ENCODE results near the gene TBC1D1. TPM values are rescaled to one million over a fixed set of nuclear protein-coding genes. Genes with fewer than 3 reads are reported as not detected.

The TBC1D1 gene
- total RNA-seq, 4 donors from 2014 or later: 206 to 258 (median 221) TPM

- Histone ChIP-seq H3K4me3 (no peak overlapping the region), H3K4me1 (peaks cover 7 to 64% (median 48%) of the 10 kb centered on the region in 4 donors), H3K27ac (replicated peaks in 1 of 4) (peak overlapping the region; percentile 69 to 82 (median 78)), H3K9me3 (no peaks in the 10 kb centered on the region), H3K27me3 (no peaks in the 10 kb centered on the region), H3K36me3 (no peaks in the 10 kb centered on the region)
- DNase-seq (ENCODE audit: extremely low spot score): no peak
- 94% methylated on average over 2 of the region's 2 CpGs for WGBS
- intact Hi-C loops (cut with DNase I): no loop called here
- TF ChIP-seq CTCF (IDR thresholded peaks at IDR 0.05) (no peak), EP300 (IDR thresholded peaks at IDR 0.05) (no peak), POLR2A (IDR thresholded peaks at IDR 0.05; ENCODE audit: low read depth) (no peak), POLR2AphosphoS5 (IDR thresholded peaks at IDR 0.05) (no peak)
These were observed 14.7 kb upstream of the TBC1D1 start for GRCh38 chr4:37876156-37876555.

GRCh38 chr4:37879365-37879764, 11.5 kb upstream of the TBC1D1 start:
- H3K4me3 ChIP-seq: no peak overlapping the region
- 96% methylated on average over 8 of the region's 8 CpGs for WGBS
- TF ChIP-seq POLR2AphosphoS5 (IDR thresholded peaks at IDR 0.05) (no peak), CTCF (IDR thresholded peaks at IDR 0.05) (no peak), POLR2A (IDR thresholded peaks at IDR 0.05; ENCODE audit: low read depth) (no peak), EP300 (IDR thresholded peaks at IDR 0.05) (no peak)
- intact Hi-C loops (cut with DNase I): no loop called here
- peaks cover 4 to 64% (median 50%) of the 10 kb centered on the region in 4 donors for H3K4me1 ChIP-seq
- DNase-seq (ENCODE audit: extremely low spot score): no peak
- H3K36me3 ChIP-seq: no peaks in the 10 kb centered on the region
- no peaks in the 10 kb centered on the region for H3K9me3 ChIP-seq
- no peaks in the 10 kb centered on the region for H3K27me3 ChIP-seq
- peak overlapping the region in 1 of 4 donors; percentile 3 for H3K27ac ChIP-seq (replicated peaks in 1 of 4)

- Histone ChIP-seq H3K9me3 (no peaks in the 10 kb centered on the region), H3K4me1 (peaks cover 4 to 64% (median 47%) of the 10 kb centered on the region in 4 donors), H3K4me3 (no peak overlapping the region), H3K27ac (replicated peaks in 1 of 4) (peak overlapping the region in 2 of 4 donors; percentile 27 to 39), H3K27me3 (no peaks in the 10 kb centered on the region), H3K36me3 (no peaks in the 10 kb centered on the region)
- TF ChIP-seq CTCF (IDR thresholded peaks at IDR 0.05) (no peak), EP300 (IDR thresholded peaks at IDR 0.05) (no peak), POLR2AphosphoS5 (IDR thresholded peaks at IDR 0.05) (no peak)
- DNase-seq (ENCODE audit: extremely low spot score): no peak
- intact Hi-C loops (cut with DNase I): no loop called here
- WGBS: 61% methylated on average over 5 of the region's 5 CpGs
These were observed 9.1 kb upstream of the TBC1D1 start for GRCh38 chr4:37881811-37882210.

GRCh38 chr4:37882665-37883296, 8.1 kb upstream of the TBC1D1 start:
- intact Hi-C loops (cut with DNase I): no loop called here
- Histone ChIP-seq H3K27ac (replicated peaks in 1 of 4) (peak overlapping the region; percentile 10 to 33 (median 18)), H3K4me1 (peaks cover 4 to 55% (median 39%) of the 10 kb centered on the region in 4 donors), H3K4me3 (no peak overlapping the region), H3K36me3 (no peaks in the 10 kb centered on the region), H3K9me3 (no peaks in the 10 kb centered on the region), H3K27me3 (no peaks in the 10 kb centered on the region)
- no peak for TF ChIP-seq CTCF (IDR thresholded peaks at IDR 0.05)
- no peak for TF ChIP-seq EP300 (IDR thresholded peaks at IDR 0.05)
- no peak for TF ChIP-seq POLR2A (IDR thresholded peaks at IDR 0.05; ENCODE audit: low read depth)
- TF ChIP-seq POLR2AphosphoS5 (IDR thresholded peaks at IDR 0.05): no peak
- 50% methylated on average over 4 of the region's 4 CpGs for WGBS
- peak; percentile 31 for DNase-seq (ENCODE audit: extremely low spot score)

Measured in esophagus muscularis mucosa (tissue), 4 donors.